Stimulated activated CD4-positive, alpha-beta T cell treated with anti-CD3 and anti-CD28 coated beads, Interleukin-1b, Interleukin-23, amount 100 ng/mL, for 48 hours (primary cell): ENCODE measurements around the gene PTCD2.

Experiments used
- DNase-seq: peaks from one replicate; pipeline ENCODE4 v3.0.0-alpha.2; 2020

Gene PTCD2

GRCh38 chr5:72351376-72351775 is 31.2 kb downstream of the PTCD2 start:
- DNase-seq: no peak

- no peak for DNase-seq
Measured at GRCh38 chr5:72352616-72353015, 32.4 kb downstream of the PTCD2 start.

GRCh38 chr5:72353046-72353445 is 32.9 kb downstream of the PTCD2 start:
- DNase-seq: no peak

- DNase-seq: no peak
Measured at GRCh38 chr5:72355706-72356299, 35.6 kb downstream of the PTCD2 start.

GRCh38 chr5:72356361-72356760 is 36.2 kb downstream of the PTCD2 start:
- DNase-seq: no peak

- DNase-seq: no peak
Measured at GRCh38 chr5:72358925-72359324, 38.8 kb downstream of the PTCD2 start.

GRCh38 chr5:72359886-72360285 is 39.7 kb downstream of the PTCD2 start:
- no peak for DNase-seq

GRCh38 chr5:72363166-72363802 is 43.1 kb downstream of the PTCD2 start:
- no peak for DNase-seq

- no peak for DNase-seq
Measured at GRCh38 chr5:72364171-72364570, 44.0 kb downstream of the PTCD2 start.

GRCh38 chr5:72364951-72365350 is 44.8 kb downstream of the PTCD2 start:
- DNase-seq: no peak

- no peak for DNase-seq
Measured at GRCh38 chr5:72366324-72366976, 46.3 kb downstream of the PTCD2 start.

GRCh38 chr5:72368271-72368670 is 48.1 kb downstream of the PTCD2 start:
- no peak for DNase-seq

- no peak for DNase-seq
Measured at GRCh38 chr5:72369301-72369700, 49.1 kb downstream of the PTCD2 start.

GRCh38 chr5:72369711-72370110 is 49.5 kb downstream of the PTCD2 start:
- DNase-seq: no peak

- no peak for DNase-seq
Measured at GRCh38 chr5:72372331-72372730, 52.2 kb downstream of the PTCD2 start.

- no peak for DNase-seq
Measured at GRCh38 chr5:72372923-72373322, 52.8 kb downstream of the PTCD2 start.

GRCh38 chr5:72374844-72375243 is 54.7 kb downstream of the PTCD2 start:
- DNase-seq: no peak

GRCh38 chr5:72376381-72376780 is 56.2 kb downstream of the PTCD2 start:
- no peak for DNase-seq

GRCh38 chr5:72377910-72378638 is 57.9 kb downstream of the PTCD2 start:
- DNase-seq: no peak

- DNase-seq: no peak
Measured at GRCh38 chr5:72378639-72379289, 58.6 kb downstream of the PTCD2 start.

GRCh38 chr5:72379936-72380335 is 59.8 kb downstream of the PTCD2 start:
- no peak for DNase-seq

- no peak for DNase-seq
Measured at GRCh38 chr5:72380492-72381274, 60.5 kb downstream of the PTCD2 start.
